Stomach (tissue), 4 donors: ENCODE measurements around the gene URGCP.

Experiments
- POLR2AphosphoS5 ChIP-seq, 3 donors: sonication (generic); formaldehyde crosslinking; IDR thresholded peaks; one replicate each; pipeline ENCODE4 v1.6.1; 2016; ENCODE audit warnings: antibody characterized with exemption in 3 of 3
- TF ChIP-seq, protein P1 (sequence below), 7 experiments: fragments of 450-650 bp in 4 of 7; fragments of 200-600 bp in 3 of 7; sonication (generic) in 3 of 7; IDR thresholded peaks; one replicate each; pipeline ENCODE4 v1.5.1; 2016 to 2019; ENCODE audit warnings: antibody characterized with exemption in 7 of 7, control low read depth in 2 of 7, mild to moderate bottlenecking in 1 of 7

DNA sequence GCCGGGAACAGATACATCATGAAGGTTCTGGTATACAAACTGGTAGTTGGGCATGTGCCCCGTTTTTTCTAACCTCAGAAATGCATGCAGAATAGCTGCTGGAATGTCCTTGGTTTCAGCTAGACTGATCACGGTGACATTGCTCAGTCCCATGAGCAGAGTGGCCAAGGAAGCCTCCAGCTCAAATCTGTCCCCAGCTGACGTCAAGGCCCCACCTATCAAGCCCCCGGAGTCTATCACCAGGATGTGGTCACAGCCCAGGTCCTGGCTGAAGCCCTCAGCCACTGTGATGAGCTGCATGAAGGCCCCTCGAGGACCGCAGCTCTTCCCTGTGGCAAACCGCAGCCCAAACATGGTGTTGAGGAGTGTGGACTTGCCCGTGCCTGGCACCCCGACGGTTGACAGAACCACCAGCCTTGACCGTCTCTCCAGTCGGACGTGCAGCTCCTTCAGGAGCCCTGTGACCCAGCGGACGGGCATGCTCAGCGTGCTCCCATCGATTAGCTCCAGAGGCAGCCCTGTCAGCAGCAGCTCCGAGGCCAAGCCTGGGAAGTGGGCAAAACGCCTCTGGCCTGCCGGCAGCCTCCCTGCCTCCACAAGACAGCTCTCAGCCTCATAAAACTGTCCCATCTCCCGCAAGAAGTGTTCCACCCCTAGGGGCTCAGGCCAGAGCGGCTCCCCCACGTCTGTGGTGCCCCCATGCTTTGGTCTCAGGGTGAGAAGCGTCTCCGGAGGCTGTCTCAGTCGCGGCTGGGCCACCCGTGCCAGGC lies 29.2 kb downstream of the URGCP start:
- TF ChIP-seq, protein P1, sequence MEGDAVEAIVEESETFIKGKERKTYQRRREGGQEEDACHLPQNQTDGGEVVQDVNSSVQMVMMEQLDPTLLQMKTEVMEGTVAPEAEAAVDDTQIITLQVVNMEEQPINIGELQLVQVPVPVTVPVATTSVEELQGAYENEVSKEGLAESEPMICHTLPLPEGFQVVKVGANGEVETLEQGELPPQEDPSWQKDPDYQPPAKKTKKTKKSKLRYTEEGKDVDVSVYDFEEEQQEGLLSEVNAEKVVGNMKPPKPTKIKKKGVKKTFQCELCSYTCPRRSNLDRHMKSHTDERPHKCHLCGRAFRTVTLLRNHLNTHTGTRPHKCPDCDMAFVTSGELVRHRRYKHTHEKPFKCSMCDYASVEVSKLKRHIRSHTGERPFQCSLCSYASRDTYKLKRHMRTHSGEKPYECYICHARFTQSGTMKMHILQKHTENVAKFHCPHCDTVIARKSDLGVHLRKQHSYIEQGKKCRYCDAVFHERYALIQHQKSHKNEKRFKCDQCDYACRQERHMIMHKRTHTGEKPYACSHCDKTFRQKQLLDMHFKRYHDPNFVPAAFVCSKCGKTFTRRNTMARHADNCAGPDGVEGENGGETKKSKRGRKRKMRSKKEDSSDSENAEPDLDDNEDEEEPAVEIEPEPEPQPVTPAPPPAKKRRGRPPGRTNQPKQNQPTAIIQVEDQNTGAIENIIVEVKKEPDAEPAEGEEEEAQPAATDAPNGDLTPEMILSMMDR (IDR thresholded peaks at IDR 0.05): no peak
- no peak for TF ChIP-seq POLR2AphosphoS5 (IDR thresholded peaks at IDR 0.05)
